Measurements from ENCODE around the gene CAMK2A.

GRCh38 chr5:150288361-150288760, 1.2 kb downstream of the CAMK2A start:
- TF ChIP-seq POLR2A (IDR thresholded peaks at IDR 0.05) (no peak), EP300 (IDR thresholded peaks at IDR 0.05; ENCODE audit: low read depth) (no peak), CTCF (IDR thresholded peaks at IDR 0.05) (no peak)

All from transverse colon (tissue), 3 donors.